Fibroblast of mammary gland (primary cell): ENCODE measurements around the gene EVA1C.

Experiments
- DNase-seq: peaks from one replicate; pipeline ENCODE4 v3.0.0-alpha.2; 2010; ENCODE audit warnings: low read depth
- H3K4me3 ChIP-seq: 2 replicates; pipeline ENCODE4 v1.5.1; 2011; ENCODE audit warnings: low read depth, mild to moderate bottlenecking, low read length, moderate library complexity; ENCODE audit not compliant: control insufficient read depth
- CTCF ChIP-seq: conservative IDR thresholded peaks from 2 replicates; pipeline ENCODE4 v1.5.1; 2011; ENCODE audit warnings: low read depth, low read length, inconsistent platforms; ENCODE audit not compliant: control insufficient read depth, insufficient read depth

EVA1C gene

DNA sequence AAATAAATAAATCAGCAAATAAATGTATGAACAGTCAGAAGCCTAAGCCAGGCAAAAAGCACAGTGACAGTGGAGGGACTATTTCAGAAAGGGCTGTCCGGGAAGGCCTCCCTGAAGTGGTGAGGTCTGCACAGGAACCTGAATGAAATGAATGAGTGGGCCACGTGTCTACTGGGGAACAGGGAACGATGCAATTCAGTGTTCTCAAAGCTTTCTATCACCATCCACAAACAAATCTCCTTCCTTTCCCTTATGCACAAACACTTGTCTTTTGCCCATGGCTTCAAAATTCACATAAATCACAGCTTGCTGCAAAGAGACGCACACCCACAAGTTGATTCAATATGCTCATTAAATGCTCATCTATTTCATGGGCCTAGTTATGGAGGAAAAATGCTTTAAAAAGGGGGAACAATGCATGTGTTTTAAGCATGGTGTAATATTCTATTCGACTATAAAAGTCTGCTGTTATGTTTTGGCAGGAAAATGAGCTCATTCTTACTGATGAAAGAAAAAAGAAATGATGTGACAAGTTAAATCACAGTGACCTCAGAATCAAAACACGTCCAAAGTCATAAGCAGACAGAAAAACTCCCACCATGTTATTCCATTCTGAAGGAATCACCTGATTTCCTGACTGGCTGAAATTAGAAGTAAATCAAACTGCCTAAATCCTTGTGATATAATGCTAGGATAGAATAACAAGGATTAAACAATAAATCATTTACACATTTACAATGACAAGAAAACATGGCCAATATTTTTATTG is 41.3 kb upstream of the EVA1C start:
- TF ChIP-seq CTCF: no peak
- no peak overlapping the region for H3K4me3 ChIP-seq
- DNase-seq: peak; percentile 45

GRCh38 chr21:32371913-32372314 is 40.6 kb upstream of the EVA1C start:
- TF ChIP-seq CTCF: no peak
- H3K4me3 ChIP-seq: no peak overlapping the region
- peak; percentile 87 for DNase-seq

- peak; percentile 39 for DNase-seq
- no peak overlapping the region for H3K4me3 ChIP-seq
- TF ChIP-seq CTCF: no peak
Observed at GRCh38 chr21:32372755-32373154, 39.8 kb upstream of the EVA1C start.

GRCh38 chr21:32377506-32377905 is 35.0 kb upstream of the EVA1C start:
- DNase-seq: no peak
- TF ChIP-seq CTCF: no peak
- no peak overlapping the region for H3K4me3 ChIP-seq

DNA sequence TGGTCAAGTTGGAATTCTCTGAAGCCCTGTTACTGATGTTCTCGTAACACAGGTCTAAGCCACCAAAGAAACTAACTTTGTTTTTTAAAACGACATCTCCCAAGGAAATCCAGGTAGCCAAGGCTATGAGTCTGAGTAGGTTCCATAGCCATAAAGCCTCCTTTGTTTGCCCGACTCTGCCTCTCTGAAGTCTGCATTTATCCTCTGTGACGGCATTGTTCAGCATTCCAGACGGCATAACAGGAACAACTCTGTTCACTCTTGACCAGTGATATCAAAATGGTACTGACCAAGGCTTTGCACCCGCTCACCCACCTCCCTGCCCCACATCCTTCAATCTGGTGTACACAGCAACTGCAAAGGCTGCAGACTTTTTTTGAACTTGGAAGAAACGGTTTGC is 34.5 kb upstream of the EVA1C start:
- TF ChIP-seq CTCF: no peak
- no peak for DNase-seq

GRCh38 chr21:32378956-32379355 is 33.5 kb upstream of the EVA1C start:
- no peak for TF ChIP-seq CTCF
- no peak overlapping the region for H3K4me3 ChIP-seq
- DNase-seq: no peak

More for the DNA sequence above, 34.5 kb upstream of the EVA1C start:
- no peak overlapping the region for H3K4me3 ChIP-seq

- TF ChIP-seq CTCF: no peak
- H3K4me3 ChIP-seq: no peak overlapping the region
- DNase-seq: no peak
Observed at GRCh38 chr21:32380940-32381339, 31.6 kb upstream of the EVA1C start.
